ENCODE measurements around the gene CBLN3. TPM values are rescaled to one million over a fixed set of nuclear protein-coding genes. Genes with fewer than 3 reads are reported as not detected.

CBLN3 gene
- total RNA-seq, 1 experiment from 2014 or later = 2.0 TPM

- DNase-seq (ENCODE audit: low read depth, low spot score) (no peak), ATAC-seq (no peak)
- ChIA-PET CTCF (interaction anchor here (2.0 kb wide), 1 partner anchor 14 kb away, joined by 5 read pairs; no protein-coding TSS in a partner anchor), RAD21 (ENCODE audit: low non-redundant PET in 1 of 2, low total read pairs in 2 of 2, uncharacterized antibody in 2 of 2, unreplicated experiment in 2 of 2) (no interaction called here), POLR2A (no interaction called here)
- Histone ChIP-seq H3K27ac (ENCODE audit: low read depth, low read length) (no peak overlapping the region), H2AFZ (ENCODE audit: low read depth, low read length, poor library complexity, severe bottlenecking) (no peak overlapping the region), H3K9me2 (ENCODE audit: insufficient read depth) (no peaks in the 10 kb centered on the region), H3K4me2 (ENCODE audit: low read length) (no peak overlapping the region), H3K4me3 (replicated peaks in 1 of 2; ENCODE audit: low read depth in 1 of 2, low read length in 2 of 2) (no peak overlapping the region), H4K20me1 (ENCODE audit: insufficient read depth) (no peaks in the 10 kb centered on the region), H3K9ac (ENCODE audit: low read length) (no peak overlapping the region), H3K36me3 (ENCODE audit: control insufficient read depth in 1 of 2, insufficient read depth in 2 of 2, low read length in 2 of 2) (no peaks in the 10 kb centered on the region), H3K79me2 (ENCODE audit: insufficient read depth, low read length) (no peaks in the 10 kb centered on the region), H3K9me3 (ENCODE audit: control insufficient read depth in 1 of 2, insufficient read depth in 1 of 2, low read depth in 1 of 2, low read length in 2 of 2) (no peaks in the 10 kb centered on the region), H3K27me3 (ENCODE audit: insufficient read depth, low read length) (no peaks in the 10 kb centered on the region), H3K4me1 (ENCODE audit: control insufficient read depth in 1 of 2, insufficient read depth in 2 of 2, low read length in 2 of 2) (no peaks in the 10 kb centered on the region)
- no peak for TF ChIP-seq EGR1 (IDR thresholded peaks at IDR 0.05; ENCODE audit: low read depth)
- no peak for TF ChIP-seq ZFX (IDR thresholded peaks at IDR 0.05)
- no peak for TF ChIP-seq TCF7L2 (IDR thresholded peaks at IDR 0.05; ENCODE audit: borderline replicate concordance, extremely low read depth, insufficient read depth, insufficient read length)
- TF ChIP-seq MAX (IDR thresholded peaks at IDR 0.05) = no peak
- TF ChIP-seq CTCF (IDR thresholded peaks at IDR 0.05 in 2 of 3, conservative IDR thresholded peaks at IDR 0.05 in 1 of 3; ENCODE audit: borderline replicate concordance in 1 of 3, insufficient read depth in 1 of 3, low read depth in 2 of 3, low read length in 2 of 3) = no peak
- TF ChIP-seq REST (IDR thresholded peaks at IDR 0.05; ENCODE audit: low read depth) = no peak
- no peak for TF ChIP-seq EZH2phosphoT487 (IDR thresholded peaks at IDR 0.05; ENCODE audit: borderline replicate concordance)
- no peak for TF ChIP-seq RAD21 (IDR thresholded peaks at IDR 0.05; ENCODE audit: low read depth)
- TF ChIP-seq ZBTB33 (IDR thresholded peaks at IDR 0.05; ENCODE audit: extremely low read depth, insufficient replicate concordance, low read length) = no peak
- no peak for TF ChIP-seq CBX3 (IDR thresholded peaks at IDR 0.05; ENCODE audit: low read depth)
- TF ChIP-seq ZNF274 (IDR thresholded peaks at IDR 0.05; ENCODE audit: low read depth, low read length) = no peak
- no peak for TF ChIP-seq ELF1 (IDR thresholded peaks at IDR 0.05; ENCODE audit: borderline replicate concordance, low read depth)
- TF ChIP-seq FOSL1 (IDR thresholded peaks at IDR 0.05; ENCODE audit: low read depth) = no peak
- no TSS peak for BruUV-seq (replicated peaks)
- intact Hi-C loops (cut with micrococcal nuclease) = no loop called here
These were observed 11.5 kb downstream of the CBLN3 start for GRCh38 chr14:24417832-24418491.
